VCaP (cell line): ENCODE results near the gene TMEM167B.
"Not testable (repeated sequence)": the region's sequence is repeated elsewhere in the genome, so short reads cannot be mapped to it uniquely, and the experiment has no call there.

Experiments
- H3K27ac ChIP-seq: fragments of 450-650 bp; 2 replicates; pipeline ENCODE4 v1.5.1; 2017
- TF ChIP-seq, protein P1 (sequence below): fragments of 450-650 bp; conservative IDR thresholded peaks from 2 replicates; pipeline ENCODE4 v1.5.1; 2017; ENCODE audit warnings: mild to moderate bottlenecking, moderate library complexity

The TMEM167B gene

GRCh38 chr1:109050228-109050995 is 40.2 kb upstream of the TMEM167B start:
- no peak overlapping the region for H3K27ac ChIP-seq
- TF ChIP-seq, protein P1, sequence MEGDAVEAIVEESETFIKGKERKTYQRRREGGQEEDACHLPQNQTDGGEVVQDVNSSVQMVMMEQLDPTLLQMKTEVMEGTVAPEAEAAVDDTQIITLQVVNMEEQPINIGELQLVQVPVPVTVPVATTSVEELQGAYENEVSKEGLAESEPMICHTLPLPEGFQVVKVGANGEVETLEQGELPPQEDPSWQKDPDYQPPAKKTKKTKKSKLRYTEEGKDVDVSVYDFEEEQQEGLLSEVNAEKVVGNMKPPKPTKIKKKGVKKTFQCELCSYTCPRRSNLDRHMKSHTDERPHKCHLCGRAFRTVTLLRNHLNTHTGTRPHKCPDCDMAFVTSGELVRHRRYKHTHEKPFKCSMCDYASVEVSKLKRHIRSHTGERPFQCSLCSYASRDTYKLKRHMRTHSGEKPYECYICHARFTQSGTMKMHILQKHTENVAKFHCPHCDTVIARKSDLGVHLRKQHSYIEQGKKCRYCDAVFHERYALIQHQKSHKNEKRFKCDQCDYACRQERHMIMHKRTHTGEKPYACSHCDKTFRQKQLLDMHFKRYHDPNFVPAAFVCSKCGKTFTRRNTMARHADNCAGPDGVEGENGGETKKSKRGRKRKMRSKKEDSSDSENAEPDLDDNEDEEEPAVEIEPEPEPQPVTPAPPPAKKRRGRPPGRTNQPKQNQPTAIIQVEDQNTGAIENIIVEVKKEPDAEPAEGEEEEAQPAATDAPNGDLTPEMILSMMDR = no peak

GRCh38 chr1:109052145-109052544 is 38.4 kb upstream of the TMEM167B start:
- H3K27ac ChIP-seq = not testable (repeated sequence)

GRCh38 chr1:109056064-109056463 is 34.5 kb upstream of the TMEM167B start:
- TF ChIP-seq, protein P1 = no peak
- H3K27ac ChIP-seq = no peak overlapping the region

DNA sequence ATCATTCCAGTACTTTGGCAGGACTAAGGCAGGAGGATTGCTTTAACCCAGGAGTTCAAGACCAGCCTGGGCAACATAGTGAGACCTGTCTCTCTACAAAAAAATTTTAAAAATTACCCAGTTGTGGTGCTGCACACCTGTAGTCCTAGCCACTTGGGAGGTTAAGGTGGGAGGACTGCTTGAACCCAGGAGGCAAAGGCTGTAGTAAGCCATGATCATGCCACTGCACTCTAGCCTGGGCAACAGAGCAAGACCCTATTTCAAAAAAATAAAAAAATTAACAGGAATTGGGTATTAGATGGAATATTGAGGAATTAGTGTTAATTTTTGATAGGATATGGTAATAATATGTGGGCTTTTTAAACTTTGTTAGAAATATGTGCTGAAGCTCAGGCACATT is 31.5 kb upstream of the TMEM167B start:
- H3K27ac ChIP-seq = no peak overlapping the region
- TF ChIP-seq, protein P1 = no peak

DNA sequence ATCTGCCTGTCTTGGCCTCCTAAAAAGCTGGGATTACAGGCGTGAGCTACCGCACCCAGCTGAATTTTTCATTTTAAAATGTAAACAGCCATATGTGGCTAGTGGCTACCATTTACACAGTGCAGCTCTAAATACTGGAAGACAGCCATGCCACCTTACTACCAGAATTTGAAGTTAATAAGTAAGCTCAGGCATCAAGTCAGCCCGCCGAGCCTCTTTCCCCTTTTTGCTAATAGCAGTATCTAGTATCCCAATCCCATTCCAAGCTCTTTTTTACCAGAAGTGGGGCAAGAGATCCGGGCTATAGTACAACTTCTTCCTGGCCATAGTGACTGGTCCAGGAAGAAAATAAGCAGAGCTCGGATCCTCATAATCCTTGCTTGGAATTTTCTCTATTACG is 29.9 kb upstream of the TMEM167B start:
- no peak overlapping the region for H3K27ac ChIP-seq
- TF ChIP-seq, protein P1 = no peak

GRCh38 chr1:109061183-109061582 is 29.4 kb upstream of the TMEM167B start:
- TF ChIP-seq, protein P1 = no peak
- no peak overlapping the region for H3K27ac ChIP-seq

DNA sequence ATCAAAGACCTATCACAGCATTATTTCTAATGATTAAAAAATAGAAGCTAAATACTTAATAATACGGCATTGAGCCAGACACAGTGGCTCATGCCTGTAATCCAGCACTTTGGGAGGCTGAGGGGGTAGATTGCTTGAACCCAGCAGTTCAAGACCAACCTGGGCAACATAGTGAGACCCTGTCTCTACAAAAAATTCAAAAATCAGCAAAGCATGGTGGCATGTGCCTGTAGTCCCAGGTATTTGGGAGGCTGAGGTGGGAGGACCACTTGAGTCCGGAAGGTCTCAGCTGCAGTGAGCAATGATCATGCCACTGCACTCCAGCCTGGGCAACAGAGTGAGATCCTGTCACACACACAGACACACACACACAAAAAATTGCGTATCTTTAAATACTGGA is 25.4 kb upstream of the TMEM167B start:
- TF ChIP-seq, protein P1 = no peak
- H3K27ac ChIP-seq = no peak overlapping the region

DNA sequence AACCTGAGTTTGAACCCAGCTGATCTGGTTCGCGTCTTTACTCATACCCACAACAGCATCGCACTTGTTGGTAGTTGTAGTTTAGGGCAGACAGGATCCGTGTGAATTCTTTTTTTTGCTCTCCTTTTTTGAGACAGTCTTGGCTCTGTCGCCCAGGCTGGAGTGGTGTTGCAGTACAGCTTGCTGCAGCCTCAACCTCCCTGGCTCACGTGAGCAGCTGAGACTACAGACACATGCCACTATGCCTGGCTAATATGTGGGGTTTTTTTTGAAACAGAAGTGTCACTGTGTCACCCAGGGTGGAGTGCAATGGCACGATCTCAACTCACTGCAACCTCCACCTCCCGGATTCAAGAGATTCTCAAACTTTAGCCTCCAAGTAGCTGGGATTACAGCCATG is 22.7 kb upstream of the TMEM167B start:
- TF ChIP-seq, protein P1 = no peak
- no peak overlapping the region for H3K27ac ChIP-seq
